Panc1 (cell line): ENCODE results near the gene SAMD4A. TPM values are rescaled to one million over a fixed set of nuclear protein-coding genes. Genes with fewer than 3 reads are reported as not detected.

Experiments
- ATAC-seq: fragments of 200-7000 bp; cut with Tn5 transposase; 2 replicates; pipeline ENCODE4 v1.9.1; 2020; ENCODE audit warnings: mild to moderate bottlenecking, moderate library complexity
- BruUV-seq: library from RNA; stranded (reverse); fragments of 400-500 nt; replicated peaks from 2 replicates; lab custom pipeline; 2021; lab: Mats Ljungman, UMichigan
- CTCF ChIA-PET: fragments of 300-600 bp; sonication (Branson Sonifier 250); formaldehyde crosslinking; loops from one replicate; lab custom pipeline; 2022; ENCODE audit warnings: antibody characterized with exemption; lab: Charles Lee
- POLR2A ChIA-PET: fragments of 300-600 bp; sonication (Branson Sonifier 250); formaldehyde crosslinking; loops from one replicate; lab custom pipeline; 2022; ENCODE audit warnings: antibody characterized with exemption; lab: Charles Lee
- DNase-seq: peaks from one replicate; pipeline ENCODE4 v3.0.0-alpha.2; 2010; ENCODE audit warnings: low read depth, low spot score
- H3K27ac ChIP-seq: 2 replicates; pipeline ENCODE4 v1.5.1; 2011; ENCODE audit warnings: mild to moderate bottlenecking, low read length, inconsistent platforms
- H3K27me3 ChIP-seq: fragments of 200-500 bp; sonication (Bioruptor generic); 2 replicates; pipeline ENCODE4 v1.6.0; 2014; ENCODE audit warnings: low read length, inconsistent platforms; ENCODE audit not compliant: control insufficient read depth, insufficient read depth
- H3K36me3 ChIP-seq: fragments of 200-500 bp; sonication (Bioruptor generic); 2 replicates; pipeline ENCODE4 v1.5.1; 2014; ENCODE audit warnings: inconsistent platforms, mild to moderate bottlenecking, low read length, moderate library complexity; ENCODE audit not compliant: control insufficient read depth, insufficient read depth
- H3K4me1 ChIP-seq: 2 replicates; pipeline ENCODE4 v1.5.1; 2011; ENCODE audit warnings: inconsistent platforms, mild to moderate bottlenecking, low read length, moderate library complexity; ENCODE audit not compliant: control insufficient read depth, insufficient read depth
- H3K4me3 ChIP-seq, 2 experiments: 2 replicates each; pipeline ENCODE4 v1.5.1; 2011 to 2012; ENCODE audit warnings: low read depth in 2 of 2, low read length in 2 of 2, mild to moderate bottlenecking in 2 of 2, inconsistent platforms in 1 of 2, moderate library complexity in 1 of 2
- H3K9me3 ChIP-seq: fragments of 200-500 bp; sonication (Bioruptor generic); 2 replicates; pipeline ENCODE4 v1.5.1; 2014; ENCODE audit warnings: low read depth, mild to moderate bottlenecking, inconsistent platforms, low read length, moderate library complexity; ENCODE audit not compliant: control insufficient read depth, insufficient read depth
- POLR2AphosphoS5 ChIP-seq: IDR thresholded peaks from 2 replicates; pipeline ENCODE4 v1.6.1; 2012; ENCODE audit warnings: mild to moderate bottlenecking, low read depth, low read length, moderate library complexity
- REST ChIP-seq, 2 experiments: IDR thresholded peaks; 2 replicates each; pipeline ENCODE4 v1.6.1; 2011 to 2012; ENCODE audit warnings: low read depth in 2 of 2, control low read depth in 1 of 2, low read length in 1 of 2, mild to moderate bottlenecking in 1 of 2, moderate library complexity in 1 of 2; ENCODE audit not compliant: insufficient read depth in 1 of 2
- SIN3A ChIP-seq: IDR thresholded peaks from 2 replicates; pipeline ENCODE4 v1.6.1; 2012; ENCODE audit warnings: low read depth, mild to moderate bottlenecking, low read length, moderate library complexity, borderline replicate concordance; ENCODE audit not compliant: insufficient read depth
- TCF7L2 ChIP-seq: IDR thresholded peaks from 2 replicates; pipeline ENCODE4 v1.6.1; 2011; ENCODE audit warnings: mild to moderate bottlenecking, low read depth, low read length, inconsistent platforms
- in situ Hi-C: cut with HindIII; loops from 2 replicates; pipeline ENCODE4 v1.10.0; 2016; ENCODE audit warnings: low sequenced_read_pairs, low pct_unique_long_range_greater_than_20kb
- intact Hi-C: fragments of 100-400 bp; cut with micrococcal nuclease; formaldehyde crosslinking; loops from one replicate; pipeline ENCODE4 v1.10.0; 2022; ENCODE audit not compliant: unreplicated experiment
- total RNA-seq: library from RNA; stranded (reverse); gene quantifications from one replicate; pipeline ENCODE4 v1.2.1, GENCODE V29; 2021; ENCODE audit not compliant: unreplicated experiment
- TF ChIP-seq, protein P1 (sequence below): fragments of 450-650 bp; IDR thresholded peaks from 2 replicates; pipeline ENCODE4 v1.5.1; 2017; ENCODE audit warnings: mild to moderate bottlenecking

The SAMD4A gene
- total RNA-seq, 1 experiment from 2014 or later, result 15.2 TPM

DNA sequence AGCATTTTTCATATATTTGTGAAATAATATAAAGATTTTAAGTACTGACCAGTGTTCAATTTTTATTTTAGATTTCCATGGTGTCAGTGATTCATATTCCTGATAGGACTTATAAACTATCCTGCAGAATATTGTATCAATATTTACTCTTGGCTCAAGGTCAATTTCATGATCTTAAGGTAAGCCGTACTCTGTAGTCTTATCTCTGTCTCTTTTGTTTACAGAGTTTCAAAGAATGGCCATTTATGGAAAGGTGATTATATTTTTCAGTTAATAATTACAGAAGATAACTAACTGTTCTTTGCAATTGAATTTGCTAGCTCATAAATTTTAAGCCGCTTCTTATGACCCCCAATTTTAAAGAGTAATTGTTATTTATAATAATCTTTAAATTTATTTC lies 29.3 kb upstream of the SAMD4A start:
- TF ChIP-seq, protein P1, sequence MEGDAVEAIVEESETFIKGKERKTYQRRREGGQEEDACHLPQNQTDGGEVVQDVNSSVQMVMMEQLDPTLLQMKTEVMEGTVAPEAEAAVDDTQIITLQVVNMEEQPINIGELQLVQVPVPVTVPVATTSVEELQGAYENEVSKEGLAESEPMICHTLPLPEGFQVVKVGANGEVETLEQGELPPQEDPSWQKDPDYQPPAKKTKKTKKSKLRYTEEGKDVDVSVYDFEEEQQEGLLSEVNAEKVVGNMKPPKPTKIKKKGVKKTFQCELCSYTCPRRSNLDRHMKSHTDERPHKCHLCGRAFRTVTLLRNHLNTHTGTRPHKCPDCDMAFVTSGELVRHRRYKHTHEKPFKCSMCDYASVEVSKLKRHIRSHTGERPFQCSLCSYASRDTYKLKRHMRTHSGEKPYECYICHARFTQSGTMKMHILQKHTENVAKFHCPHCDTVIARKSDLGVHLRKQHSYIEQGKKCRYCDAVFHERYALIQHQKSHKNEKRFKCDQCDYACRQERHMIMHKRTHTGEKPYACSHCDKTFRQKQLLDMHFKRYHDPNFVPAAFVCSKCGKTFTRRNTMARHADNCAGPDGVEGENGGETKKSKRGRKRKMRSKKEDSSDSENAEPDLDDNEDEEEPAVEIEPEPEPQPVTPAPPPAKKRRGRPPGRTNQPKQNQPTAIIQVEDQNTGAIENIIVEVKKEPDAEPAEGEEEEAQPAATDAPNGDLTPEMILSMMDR, result no peak
- no peak for TF ChIP-seq TCF7L2
- TF ChIP-seq SIN3A, result no peak
- TF ChIP-seq REST (IDR thresholded peaks at IDR 0.05; ENCODE audit: insufficient read depth in 1 of 2, low read depth in 2 of 2, low read length in 1 of 2), result no peak
- no peak for TF ChIP-seq POLR2AphosphoS5
- CTCF ChIA-PET, result no interaction called here
- in situ Hi-C loops, result no loop called here
- H3K4me1 ChIP-seq, result no peaks in the 10 kb centered on the region
- no TSS peak for BruUV-seq
- DNase-seq, result no peak
- POLR2A ChIA-PET, result no interaction called here
- H3K4me3 ChIP-seq, result no peak overlapping the region
- no peaks in the 10 kb centered on the region for H3K27me3 ChIP-seq
- no peak overlapping the region for H3K27ac ChIP-seq
- ATAC-seq, result no peak
- intact Hi-C loops, result no loop called here
- H3K9me3 ChIP-seq, result no peaks in the 10 kb centered on the region
- H3K36me3 ChIP-seq, result 0 out of 2 replicates have a peak, but pooled peaks cover 2% of the 10 kb centered on the region

DNA sequence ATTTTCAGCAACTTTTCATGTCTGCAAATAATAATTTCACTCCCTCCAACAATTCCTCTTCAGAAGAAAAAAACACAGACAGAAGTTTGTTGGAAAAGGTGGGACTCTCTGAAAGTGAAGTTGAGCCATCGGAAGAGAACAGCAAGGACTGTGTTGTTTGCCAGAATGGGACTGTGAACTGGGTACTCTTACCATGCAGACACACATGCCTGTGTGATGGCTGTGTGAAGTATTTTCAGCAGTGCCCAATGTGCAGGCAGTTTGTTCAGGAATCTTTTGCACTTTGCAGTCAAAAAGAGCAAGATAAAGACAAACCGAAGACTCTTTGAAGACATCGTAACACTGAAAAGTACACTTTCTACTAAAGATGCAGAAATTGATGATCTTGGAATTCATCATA lies 28.9 kb upstream of the SAMD4A start:
- Histone ChIP-seq H3K27me3 (no peaks in the 10 kb centered on the region), H3K27ac (no peak overlapping the region), H3K36me3 (0 out of 2 replicates have a peak, but pooled peaks cover 2% of the 10 kb centered on the region), H3K4me3 (no peak overlapping the region), H3K4me1 (no peaks in the 10 kb centered on the region), H3K9me3 (no peaks in the 10 kb centered on the region)
- ChIA-PET CTCF (no interaction called here), POLR2A (no interaction called here)
- DNase-seq (no peak), ATAC-seq (no peak)
- BruUV-seq, result no TSS peak
- in situ Hi-C loops, result no loop called here
- intact Hi-C loops, result no loop called here
- no peak for TF ChIP-seq TCF7L2
- TF ChIP-seq POLR2AphosphoS5, result no peak
- no peak for TF ChIP-seq SIN3A
- TF ChIP-seq, protein P1, result no peak
- no peak for TF ChIP-seq REST (IDR thresholded peaks at IDR 0.05; ENCODE audit: insufficient read depth in 1 of 2, low read depth in 2 of 2, low read length in 1 of 2)
